Measurements from ENCODE around the gene C1orf21.
A peak's percentile ranks its signal among the peaks of the same experiment; 100 is the strongest.
"Not testable (repeated sequence)": the region's sequence is repeated elsewhere in the genome, so short reads cannot be mapped to it uniquely, and the experiment has no call there.

The C1orf21 gene, protein sequence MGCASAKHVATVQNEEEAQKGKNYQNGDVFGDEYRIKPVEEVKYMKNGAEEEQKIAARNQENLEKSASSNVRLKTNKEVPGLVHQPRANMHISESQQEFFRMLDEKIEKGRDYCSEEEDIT

DNA sequence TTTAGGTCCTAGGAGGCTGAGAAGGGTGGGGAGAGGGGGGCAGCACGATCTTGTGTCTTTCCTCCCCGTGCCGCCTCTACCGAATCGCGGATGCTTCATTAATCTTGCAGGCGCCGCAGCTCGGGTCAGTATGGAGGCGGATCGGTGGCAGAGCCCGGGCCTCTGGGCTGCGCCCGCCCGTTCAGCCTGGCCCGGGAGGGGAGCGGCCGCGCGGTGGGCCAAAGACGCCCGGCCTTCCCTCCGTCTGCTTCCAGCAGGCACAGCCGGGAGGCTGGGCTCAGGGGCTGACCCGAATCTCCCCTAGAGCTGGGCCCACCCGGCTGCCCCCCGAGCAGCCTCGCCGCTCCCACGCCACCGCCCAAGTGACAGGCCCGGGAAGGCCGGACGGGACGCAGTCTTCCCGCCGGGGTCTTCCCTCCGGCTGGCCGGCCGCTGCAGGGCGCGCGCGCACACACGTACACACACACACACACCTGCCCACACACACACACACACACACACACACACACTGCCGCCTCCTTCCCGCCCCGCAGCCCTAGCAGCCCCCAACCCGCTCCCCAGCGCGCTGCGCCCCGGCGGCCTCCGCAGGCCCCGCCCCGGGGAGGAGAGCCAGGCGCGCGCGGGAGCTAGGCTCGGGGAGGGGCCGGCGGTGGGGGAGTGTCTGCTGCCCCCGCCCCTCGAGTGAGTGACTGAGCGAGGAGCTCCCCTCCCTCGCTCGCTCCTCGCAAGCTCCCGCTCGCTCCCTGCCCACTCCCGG is at the start of gene C1orf21:
Gene C1orf21 (plus strand): TSS at position 718 of the 757 bp plus-strand sequence. CDS start 90,481 bp downstream, outside the sequence.
- ATAC-seq: peak; percentile 87
- TF ChIP-seq, protein P1, sequence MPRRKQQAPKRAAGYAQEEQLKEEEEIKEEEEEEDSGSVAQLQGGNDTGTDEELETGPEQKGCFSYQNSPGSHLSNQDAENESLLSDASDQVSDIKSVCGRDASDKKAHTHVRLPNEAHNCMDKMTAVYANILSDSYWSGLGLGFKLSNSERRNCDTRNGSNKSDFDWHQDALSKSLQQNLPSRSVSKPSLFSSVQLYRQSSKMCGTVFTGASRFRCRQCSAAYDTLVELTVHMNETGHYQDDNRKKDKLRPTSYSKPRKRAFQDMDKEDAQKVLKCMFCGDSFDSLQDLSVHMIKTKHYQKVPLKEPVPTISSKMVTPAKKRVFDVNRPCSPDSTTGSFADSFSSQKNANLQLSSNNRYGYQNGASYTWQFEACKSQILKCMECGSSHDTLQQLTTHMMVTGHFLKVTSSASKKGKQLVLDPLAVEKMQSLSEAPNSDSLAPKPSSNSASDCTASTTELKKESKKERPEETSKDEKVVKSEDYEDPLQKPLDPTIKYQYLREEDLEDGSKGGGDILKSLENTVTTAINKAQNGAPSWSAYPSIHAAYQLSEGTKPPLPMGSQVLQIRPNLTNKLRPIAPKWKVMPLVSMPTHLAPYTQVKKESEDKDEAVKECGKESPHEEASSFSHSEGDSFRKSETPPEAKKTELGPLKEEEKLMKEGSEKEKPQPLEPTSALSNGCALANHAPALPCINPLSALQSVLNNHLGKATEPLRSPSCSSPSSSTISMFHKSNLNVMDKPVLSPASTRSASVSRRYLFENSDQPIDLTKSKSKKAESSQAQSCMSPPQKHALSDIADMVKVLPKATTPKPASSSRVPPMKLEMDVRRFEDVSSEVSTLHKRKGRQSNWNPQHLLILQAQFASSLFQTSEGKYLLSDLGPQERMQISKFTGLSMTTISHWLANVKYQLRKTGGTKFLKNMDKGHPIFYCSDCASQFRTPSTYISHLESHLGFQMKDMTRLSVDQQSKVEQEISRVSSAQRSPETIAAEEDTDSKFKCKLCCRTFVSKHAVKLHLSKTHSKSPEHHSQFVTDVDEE (CRISPR knock-in tag; IDR thresholded peaks at IDR 0.05): no peak
- no peak for TF ChIP-seq CSDC2 (CRISPR knock-in tag; IDR thresholded peaks at IDR 0.05)
- no peak for TF ChIP-seq OSR1 (CRISPR knock-in tag; IDR thresholded peaks at IDR 0.05)
- no peak for TF ChIP-seq ZNF565 (CRISPR knock-in tag; conservative IDR thresholded peaks at IDR 0.05; ENCODE audit: low read depth)
- no peak for TF ChIP-seq ZFP30 (CRISPR knock-in tag; IDR thresholded peaks at IDR 0.05)
- TF ChIP-seq RARB (CRISPR knock-in tag; IDR thresholded peaks at IDR 0.05): no peak
- 0 out of 2 replicates have a peak, but pooled peaks have one; percentile 5 for TF ChIP-seq ZNF70 (CRISPR knock-in tag; IDR thresholded peaks at IDR 0.05)
- TF ChIP-seq ESRRG (CRISPR knock-in tag; IDR thresholded peaks at IDR 0.05): no peak

DNA sequence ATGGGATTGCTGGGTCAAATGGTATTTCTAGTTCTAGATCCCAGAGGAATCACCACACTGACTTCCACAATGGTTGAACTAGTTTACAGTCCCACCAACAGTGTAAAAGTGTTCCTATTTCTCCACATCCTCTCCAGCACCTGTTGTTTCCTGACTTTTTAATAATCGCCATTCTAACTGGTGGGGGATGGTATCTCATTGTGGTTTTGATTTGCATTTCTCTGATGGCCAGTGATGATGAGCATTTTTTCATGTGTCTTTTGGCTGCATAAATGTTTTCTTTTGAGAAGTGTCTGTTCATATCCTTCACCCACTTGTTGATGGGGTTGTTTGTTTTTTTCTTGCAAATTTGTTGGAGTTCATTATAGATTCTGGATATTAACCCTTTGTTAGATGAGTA is 49.0 kb upstream of the C1orf21 start:
- ATAC-seq: not testable (repeated sequence)

DNA sequence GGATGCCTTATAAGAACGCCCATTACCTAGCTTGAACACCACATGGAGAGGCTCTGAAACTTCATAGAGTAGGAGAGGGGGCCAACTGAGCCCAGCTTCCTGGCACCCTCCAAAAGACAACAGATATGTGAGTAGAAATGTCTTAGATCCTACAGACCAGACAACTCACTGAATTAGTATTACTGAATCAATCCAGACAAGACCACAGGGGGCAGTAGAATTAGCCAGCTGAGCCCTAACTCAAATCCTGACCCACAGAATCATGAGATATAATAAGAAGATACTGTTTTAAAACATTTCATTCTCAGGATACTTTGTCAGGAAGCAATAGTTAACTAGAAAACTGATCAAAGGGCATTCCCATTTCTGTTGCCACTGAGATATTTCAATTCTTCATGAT is 45.8 kb upstream of the C1orf21 start:
- peak; percentile 32; the same call in 1 of the 3 replicates for ATAC-seq
- TF ChIP-seq, protein P2, sequence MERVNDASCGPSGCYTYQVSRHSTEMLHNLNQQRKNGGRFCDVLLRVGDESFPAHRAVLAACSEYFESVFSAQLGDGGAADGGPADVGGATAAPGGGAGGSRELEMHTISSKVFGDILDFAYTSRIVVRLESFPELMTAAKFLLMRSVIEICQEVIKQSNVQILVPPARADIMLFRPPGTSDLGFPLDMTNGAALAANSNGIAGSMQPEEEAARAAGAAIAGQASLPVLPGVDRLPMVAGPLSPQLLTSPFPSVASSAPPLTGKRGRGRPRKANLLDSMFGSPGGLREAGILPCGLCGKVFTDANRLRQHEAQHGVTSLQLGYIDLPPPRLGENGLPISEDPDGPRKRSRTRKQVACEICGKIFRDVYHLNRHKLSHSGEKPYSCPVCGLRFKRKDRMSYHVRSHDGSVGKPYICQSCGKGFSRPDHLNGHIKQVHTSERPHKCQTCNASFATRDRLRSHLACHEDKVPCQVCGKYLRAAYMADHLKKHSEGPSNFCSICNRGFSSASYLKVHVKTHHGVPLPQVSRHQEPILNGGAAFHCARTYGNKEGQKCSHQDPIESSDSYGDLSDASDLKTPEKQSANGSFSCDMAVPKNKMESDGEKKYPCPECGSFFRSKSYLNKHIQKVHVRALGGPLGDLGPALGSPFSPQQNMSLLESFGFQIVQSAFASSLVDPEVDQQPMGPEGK (CRISPR knock-in tag; IDR thresholded peaks at IDR 0.05; ENCODE audit: borderline replicate concordance): no peak
- TF ChIP-seq ZNF8 (CRISPR knock-in tag; IDR thresholded peaks at IDR 0.05): no peak
- no peak for TF ChIP-seq ZNF70 (CRISPR knock-in tag; IDR thresholded peaks at IDR 0.05)
- TF ChIP-seq, protein P1 (CRISPR knock-in tag; IDR thresholded peaks at IDR 0.05): no peak
- no peak for TF ChIP-seq CSDC2 (CRISPR knock-in tag; IDR thresholded peaks at IDR 0.05)
- no peak for TF ChIP-seq POU6F1 (CRISPR knock-in tag; IDR thresholded peaks at IDR 0.05; ENCODE audit: borderline replicate concordance, low read depth)
- TF ChIP-seq SNAI2 (CRISPR knock-in tag; IDR thresholded peaks at IDR 0.05): no peak
- TF ChIP-seq ZFP3 (CRISPR knock-in tag; IDR thresholded peaks at IDR 0.05): no peak
- TF ChIP-seq ARNTL (CRISPR knock-in tag; IDR thresholded peaks at IDR 0.05; ENCODE audit: borderline replicate concordance, low read depth): no peak
- TF ChIP-seq RARB (CRISPR knock-in tag; IDR thresholded peaks at IDR 0.05): no peak
- TF ChIP-seq CSRNP3 (CRISPR knock-in tag; IDR thresholded peaks at IDR 0.05): no peak
- no peak for TF ChIP-seq TCF4 (CRISPR knock-in tag; IDR thresholded peaks at IDR 0.05; ENCODE audit: borderline replicate concordance)
- no peak for TF ChIP-seq ZNF565 (CRISPR knock-in tag; conservative IDR thresholded peaks at IDR 0.05; ENCODE audit: low read depth)
